ENCODE data around the gene RPL32.

DNA sequence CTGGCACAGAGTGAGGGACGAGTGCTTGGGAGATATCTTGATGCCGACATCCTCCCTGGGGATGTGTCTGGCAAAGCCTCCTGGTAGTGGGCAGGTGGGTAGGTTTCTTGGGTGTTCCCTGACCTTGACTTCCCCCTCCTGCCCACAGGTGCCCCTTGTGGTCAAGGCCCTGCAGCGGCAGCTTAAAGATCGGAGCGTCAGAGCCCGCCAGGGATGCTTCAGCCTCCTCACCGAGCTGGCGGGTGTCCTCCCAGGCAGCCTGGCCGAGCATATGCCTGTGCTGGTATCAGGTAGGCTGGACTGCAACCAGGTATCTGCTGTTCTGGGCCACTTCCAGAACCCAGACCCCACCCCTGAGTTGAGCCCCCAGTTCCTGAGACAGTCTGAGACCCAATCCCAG, 25.6 kb downstream of the RPL32 start:
- TF ChIP-seq, protein P1, sequence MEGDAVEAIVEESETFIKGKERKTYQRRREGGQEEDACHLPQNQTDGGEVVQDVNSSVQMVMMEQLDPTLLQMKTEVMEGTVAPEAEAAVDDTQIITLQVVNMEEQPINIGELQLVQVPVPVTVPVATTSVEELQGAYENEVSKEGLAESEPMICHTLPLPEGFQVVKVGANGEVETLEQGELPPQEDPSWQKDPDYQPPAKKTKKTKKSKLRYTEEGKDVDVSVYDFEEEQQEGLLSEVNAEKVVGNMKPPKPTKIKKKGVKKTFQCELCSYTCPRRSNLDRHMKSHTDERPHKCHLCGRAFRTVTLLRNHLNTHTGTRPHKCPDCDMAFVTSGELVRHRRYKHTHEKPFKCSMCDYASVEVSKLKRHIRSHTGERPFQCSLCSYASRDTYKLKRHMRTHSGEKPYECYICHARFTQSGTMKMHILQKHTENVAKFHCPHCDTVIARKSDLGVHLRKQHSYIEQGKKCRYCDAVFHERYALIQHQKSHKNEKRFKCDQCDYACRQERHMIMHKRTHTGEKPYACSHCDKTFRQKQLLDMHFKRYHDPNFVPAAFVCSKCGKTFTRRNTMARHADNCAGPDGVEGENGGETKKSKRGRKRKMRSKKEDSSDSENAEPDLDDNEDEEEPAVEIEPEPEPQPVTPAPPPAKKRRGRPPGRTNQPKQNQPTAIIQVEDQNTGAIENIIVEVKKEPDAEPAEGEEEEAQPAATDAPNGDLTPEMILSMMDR (conservative IDR thresholded peaks at IDR 0.05 in 1 of 2, IDR thresholded peaks at IDR 0.05 in 1 of 2; ENCODE audit: low read depth in 1 of 2, low read length in 2 of 2) = no peak
- TF ChIP-seq EZH2 (IDR thresholded peaks at IDR 0.05; ENCODE audit: low read length, missing control alignments) = no peak

Data from fibroblast of lung (primary cell).